ENCODE measurements around the gene NKTR. TPM values are rescaled to one million over a fixed set of nuclear protein-coding genes. Genes with fewer than 3 reads are reported as not detected.

The NKTR gene
- total RNA-seq, 2 donors from 2014 or later = 101 to 116 TPM

- Mint-ChIP-seq H3K9me3 (no peaks in the 10 kb centered on the region), H3K36me3 (ENCODE audit: low read depth) (no peaks in the 10 kb centered on the region), H3K27me3 (ENCODE audit: insufficient read depth) (peaks cover 3% of the 10 kb centered on the region), H3K4me3 (no peak overlapping the region), H3K27ac (no peak overlapping the region), H3K4me1 (peaks cover 2% of the 10 kb centered on the region)
- H3K27ac ChIP-seq (ENCODE audit: low read depth, low read length) = no peak overlapping the region
- no peak for TF ChIP-seq CTCF (conservative IDR thresholded peaks at IDR 0.05)
- WGBS, 2 experiments (ENCODE audit: insufficient coverage in 1 of 2, insufficient read length in 1 of 2) = 90 to 98% methylated on average over 6 to 8 of the region's 8 CpGs
- no peaks in the 10 kb centered on the region for H3K27me3 ChIP-seq (ENCODE audit: control insufficient read depth, insufficient read depth, low read length, poor library complexity, severe bottlenecking)
- H3K9ac ChIP-seq (ENCODE audit: extremely low read depth, low read length, poor library complexity, severe bottlenecking) = no peak overlapping the region
- no peaks in the 10 kb centered on the region for H3K4me1 ChIP-seq (ENCODE audit: control insufficient read depth, insufficient read depth, low read length)
- H3K9me3 ChIP-seq (ENCODE audit: control insufficient read depth, low read length) = no peaks in the 10 kb centered on the region
- H3K36me3 ChIP-seq (ENCODE audit: control insufficient read depth, insufficient read depth, low read length) = no peaks in the 10 kb centered on the region
- no peak for DNase-seq
- no peak overlapping the region for H3K4me3 ChIP-seq (ENCODE audit: low read length)
Measured at GRCh38 chr3:42666022-42666421, 65.5 kb downstream of the NKTR start.

GRCh38 chr3:42666577-42666998 lies 66.1 kb downstream of the NKTR start:
- Mint-ChIP-seq H3K4me1 (peaks cover 2% of the 10 kb centered on the region), H3K4me3 (no peak overlapping the region), H3K27me3 (ENCODE audit: insufficient read depth) (peaks cover 3% of the 10 kb centered on the region), H3K36me3 (ENCODE audit: low read depth) (no peaks in the 10 kb centered on the region), H3K9me3 (no peaks in the 10 kb centered on the region), H3K27ac (no peak overlapping the region)
- H3K9me3 ChIP-seq (ENCODE audit: control insufficient read depth, low read length) = no peaks in the 10 kb centered on the region
- 91 to 92% methylated on average over 4 of the region's 4 CpGs for WGBS, 2 experiments (ENCODE audit: insufficient coverage in 1 of 2, insufficient read length in 1 of 2)
- H3K9ac ChIP-seq (ENCODE audit: extremely low read depth, low read length, poor library complexity, severe bottlenecking) = no peak overlapping the region
- TF ChIP-seq CTCF (conservative IDR thresholded peaks at IDR 0.05) = no peak
- no peaks in the 10 kb centered on the region for H3K4me1 ChIP-seq (ENCODE audit: control insufficient read depth, insufficient read depth, low read length)
- DNase-seq = no peak
- H3K27me3 ChIP-seq (ENCODE audit: control insufficient read depth, insufficient read depth, low read length, poor library complexity, severe bottlenecking) = no peaks in the 10 kb centered on the region
- H3K27ac ChIP-seq (ENCODE audit: low read depth, low read length) = no peak overlapping the region
- no peaks in the 10 kb centered on the region for H3K36me3 ChIP-seq (ENCODE audit: control insufficient read depth, insufficient read depth, low read length)
- no peak overlapping the region for H3K4me3 ChIP-seq (ENCODE audit: low read length)

GRCh38 chr3:42667096-42667522 lies 66.6 kb downstream of the NKTR start:
- H3K27me3 ChIP-seq (ENCODE audit: control insufficient read depth, insufficient read depth, low read length, poor library complexity, severe bottlenecking) = peaks cover 2% of the 10 kb centered on the region
- Mint-ChIP-seq H3K4me3 (no peak overlapping the region), H3K36me3 (ENCODE audit: low read depth) (no peaks in the 10 kb centered on the region), H3K9me3 (no peaks in the 10 kb centered on the region), H3K27me3 (ENCODE audit: insufficient read depth) (peaks cover 3% of the 10 kb centered on the region), H3K4me1 (peaks cover 2% of the 10 kb centered on the region), H3K27ac (no peak overlapping the region)
- no peaks in the 10 kb centered on the region for H3K36me3 ChIP-seq (ENCODE audit: control insufficient read depth, insufficient read depth, low read length)
- no peak for TF ChIP-seq CTCF (conservative IDR thresholded peaks at IDR 0.05)
- 89 to 100% methylated on average over 6 to 7 of the region's 7 CpGs for WGBS, 2 experiments (ENCODE audit: insufficient coverage in 1 of 2, insufficient read length in 1 of 2)
- H3K4me1 ChIP-seq (ENCODE audit: control insufficient read depth, insufficient read depth, low read length) = no peaks in the 10 kb centered on the region
- H3K9ac ChIP-seq (ENCODE audit: extremely low read depth, low read length, poor library complexity, severe bottlenecking) = no peak overlapping the region
- no peak overlapping the region for H3K4me3 ChIP-seq (ENCODE audit: low read length)
- no peaks in the 10 kb centered on the region for H3K9me3 ChIP-seq (ENCODE audit: control insufficient read depth, low read length)
- DNase-seq = no peak
- no peak overlapping the region for H3K27ac ChIP-seq (ENCODE audit: low read depth, low read length)
